GM19023 (cell line): Measurements from ENCODE around the gene TDO2.
A peak's percentile ranks its signal among the peaks of the same experiment; 100 is the strongest.
"Not testable (repeated sequence)": the region's sequence is repeated elsewhere in the genome, so short reads cannot be mapped to it uniquely, and the experiment has no call there.

ENCODE experiments used
- ATAC-seq: cut with Tn5 transposase; IDR thresholded peaks from one replicate; pipeline ENCODE4 v1.9.1; 2021; ENCODE audit warnings: mild to moderate bottlenecking, moderate library complexity; ENCODE audit not compliant: unreplicated experiment

Gene TDO2

GRCh38 chr4:155903453-155903852, at the start of gene TDO2:
Gene TDO2 (plus strand): TSS chr4:155903696. CDS start chr4:155903759, 63 bp downstream.
- ATAC-seq, result no peak

GRCh38 chr4:155854582-155855226, 48.8 kb upstream of the TDO2 start:
- ATAC-seq, result no peak

GRCh38 chr4:155855897-155856296, 47.6 kb upstream of the TDO2 start:
- no peak for ATAC-seq

GRCh38 chr4:155866177-155866576, 37.3 kb upstream of the TDO2 start, which contains the start of gene ASIC5:
Gene ASIC5 (minus strand): TSS chr4:155866277. CDS start chr4:155866226, 51 bp downstream.
- no peak for ATAC-seq

GRCh38 chr4:155875878-155876277, 27.6 kb upstream of the TDO2 start:
- ATAC-seq, result no peak

- ATAC-seq, result no peak
These were observed 25.5 kb upstream of the TDO2 start for GRCh38 chr4:155877971-155878370.

- peak; percentile 47 for ATAC-seq
These were observed 24.9 kb upstream of the TDO2 start for GRCh38 chr4:155878611-155879010.

GRCh38 chr4:155879767-155880166, 23.7 kb upstream of the TDO2 start:
- ATAC-seq, result no peak

GRCh38 chr4:155881555-155881954, 21.9 kb upstream of the TDO2 start:
- ATAC-seq, result peak; percentile 46

- ATAC-seq, result no peak
These were observed 19.6 kb upstream of the TDO2 start for GRCh38 chr4:155883895-155884294.

- no peak for ATAC-seq
These were observed 17.8 kb upstream of the TDO2 start for GRCh38 chr4:155885666-155886065.

- no peak for ATAC-seq
These were observed 16.5 kb upstream of the TDO2 start for GRCh38 chr4:155887045-155887444.

GRCh38 chr4:155887847-155888570, 15.5 kb upstream of the TDO2 start:
- ATAC-seq, result no peak

GRCh38 chr4:155889031-155889793, 14.3 kb upstream of the TDO2 start:
- ATAC-seq, result peak; percentile 95

- no peak for ATAC-seq
These were observed 13.6 kb upstream of the TDO2 start for GRCh38 chr4:155889946-155890345.

- no peak for ATAC-seq
These were observed 12.4 kb upstream of the TDO2 start for GRCh38 chr4:155891058-155891457.

GRCh38 chr4:155898371-155898770, 5.1 kb upstream of the TDO2 start:
- ATAC-seq, result not testable (repeated sequence)

GRCh38 chr4:155899891-155900290, 3.6 kb upstream of the TDO2 start:
- ATAC-seq, result no peak

GRCh38 chr4:155900381-155900780, 3.1 kb upstream of the TDO2 start:
- no peak for ATAC-seq

GRCh38 chr4:155901013-155901412, 2.5 kb upstream of the TDO2 start:
- no peak for ATAC-seq

- no peak for ATAC-seq
These were observed 835 bp downstream of the TDO2 start for GRCh38 chr4:155904331-155904730.
